OCI-LY3 (cell line): ENCODE measurements around the gene FFAR2.

Source experiments
- EZH2phosphoT487 ChIP-seq: fragments of 200-600 bp; shearing (Covaris generic); IDR thresholded peaks from 2 replicates; pipeline ENCODE4 v1.6.1; 2018; ENCODE audit warnings: antibody characterized with exemption, mixed run types, low read depth
- TF ChIP-seq, protein P1 (sequence below): fragments of 200-600, 300-600 bp; sonication (generic); IDR thresholded peaks from 2 replicates; pipeline ENCODE4 v1.5.1; 2014; ENCODE audit warnings: antibody characterized with exemption, low read length, low read depth

DNA sequence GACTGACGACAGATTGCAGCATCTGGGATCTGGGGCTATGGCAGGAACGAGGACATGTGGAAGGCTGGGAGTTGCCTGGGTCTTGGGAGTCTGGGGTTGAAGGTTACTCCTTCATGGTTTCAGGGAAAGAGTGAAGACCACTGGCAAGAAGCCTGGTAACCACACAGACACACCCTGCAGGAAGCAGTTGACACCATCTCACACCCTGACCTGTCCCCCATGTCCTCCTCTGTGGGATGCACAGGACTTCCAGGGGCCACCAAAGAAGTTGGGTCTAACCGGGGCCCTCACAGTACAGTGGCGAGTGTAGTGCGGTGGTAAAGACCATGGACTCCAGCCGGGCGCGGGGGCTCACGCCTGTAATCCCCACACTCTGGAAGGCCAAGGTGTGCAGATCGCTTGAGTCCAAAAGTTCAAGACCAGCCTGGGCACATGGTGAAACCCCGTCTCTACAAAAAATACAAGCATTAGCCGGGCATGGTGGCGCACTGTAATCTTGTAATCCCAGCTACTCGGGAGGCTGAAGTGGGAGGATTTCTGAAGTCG is 10.6 kb upstream of the FFAR2 start:
- TF ChIP-seq EZH2phosphoT487 = no peak
- TF ChIP-seq, protein P1, sequence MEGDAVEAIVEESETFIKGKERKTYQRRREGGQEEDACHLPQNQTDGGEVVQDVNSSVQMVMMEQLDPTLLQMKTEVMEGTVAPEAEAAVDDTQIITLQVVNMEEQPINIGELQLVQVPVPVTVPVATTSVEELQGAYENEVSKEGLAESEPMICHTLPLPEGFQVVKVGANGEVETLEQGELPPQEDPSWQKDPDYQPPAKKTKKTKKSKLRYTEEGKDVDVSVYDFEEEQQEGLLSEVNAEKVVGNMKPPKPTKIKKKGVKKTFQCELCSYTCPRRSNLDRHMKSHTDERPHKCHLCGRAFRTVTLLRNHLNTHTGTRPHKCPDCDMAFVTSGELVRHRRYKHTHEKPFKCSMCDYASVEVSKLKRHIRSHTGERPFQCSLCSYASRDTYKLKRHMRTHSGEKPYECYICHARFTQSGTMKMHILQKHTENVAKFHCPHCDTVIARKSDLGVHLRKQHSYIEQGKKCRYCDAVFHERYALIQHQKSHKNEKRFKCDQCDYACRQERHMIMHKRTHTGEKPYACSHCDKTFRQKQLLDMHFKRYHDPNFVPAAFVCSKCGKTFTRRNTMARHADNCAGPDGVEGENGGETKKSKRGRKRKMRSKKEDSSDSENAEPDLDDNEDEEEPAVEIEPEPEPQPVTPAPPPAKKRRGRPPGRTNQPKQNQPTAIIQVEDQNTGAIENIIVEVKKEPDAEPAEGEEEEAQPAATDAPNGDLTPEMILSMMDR = no peak
